Mesodermal cell (in vitro differentiated cells): Measurements from ENCODE around the gene TRDN.

Experiments used
- H3K27ac ChIP-seq: 2 replicates; pipeline ENCODE4 v1.7.0; 2013; ENCODE audit warnings: mild to moderate bottlenecking, low read depth, low read length, moderate library complexity; ENCODE audit not compliant: severe bottlenecking
- H3K36me3 ChIP-seq: 2 replicates; pipeline ENCODE4 v1.7.1; 2013; ENCODE audit warnings: mild to moderate bottlenecking, low read length, moderate library complexity; ENCODE audit not compliant: control insufficient read depth, insufficient read depth
- H3K4me1 ChIP-seq: one replicate; pipeline ENCODE4 v1.7.1; 2013; ENCODE audit warnings: mild to moderate bottlenecking, low read length; ENCODE audit not compliant: insufficient read depth, control insufficient read depth, poor library complexity, severe bottlenecking
- H3K4me3 ChIP-seq: 2 replicates; pipeline ENCODE4 v1.7.0; 2013; ENCODE audit warnings: low read length, control low read depth, mild to moderate bottlenecking; ENCODE audit not compliant: insufficient read depth, poor library complexity, severe bottlenecking; ENCODE audit errors: extremely low read depth
- H3K9me3 ChIP-seq: 2 replicates; pipeline ENCODE4 v1.7.1; 2013; ENCODE audit warnings: mild to moderate bottlenecking, low read length, moderate library complexity; ENCODE audit not compliant: control insufficient read depth
- WGBS, 2 experiments: methylation state at CpG; one replicate each; pipeline ENCODE4 v1.1.5; 2013; ENCODE audit warnings: missing lambda C conversion rate in 2 of 2; ENCODE audit not compliant: insufficient coverage in 2 of 2; 5-methylcytosine and 5-hydroxymethylcytosine counted together

TRDN gene

GRCh38 chr6:123533862-123534648 lies 102.7 kb downstream of the TRDN start:
- 75 to 100% methylated on average over 1 of the region's 2 CpGs for WGBS, 2 experiments
- Histone ChIP-seq H3K36me3 (no peaks in the 10 kb centered on the region), H3K27ac (no peak overlapping the region), H3K9me3 (no peaks in the 10 kb centered on the region), H3K4me3 (no peak overlapping the region), H3K4me1 (no peaks in the 10 kb centered on the region)

GRCh38 chr6:123529843-123530242 lies 106.9 kb downstream of the TRDN start:
- Histone ChIP-seq H3K9me3 (no peaks in the 10 kb centered on the region), H3K4me1 (no peaks in the 10 kb centered on the region), H3K36me3 (no peaks in the 10 kb centered on the region), H3K27ac (no peak overlapping the region), H3K4me3 (no peak overlapping the region)
- WGBS, 2 experiments, result no CpG with 5 or more reads among the region's 1 CpG

- no peak overlapping the region for H3K27ac ChIP-seq
- 83% methylated on average over 1 of the region's 4 CpGs; no CpG with 5 or more reads in 1 of the 2 experiments for WGBS, 2 experiments
Measured at GRCh38 chr6:123529058-123529457, 107.7 kb downstream of the TRDN start.

GRCh38 chr6:123527406-123527805 lies 109.3 kb downstream of the TRDN start:
- Histone ChIP-seq H3K4me1 (no peaks in the 10 kb centered on the region), H3K4me3 (no peak overlapping the region), H3K9me3 (no peaks in the 10 kb centered on the region), H3K36me3 (no peaks in the 10 kb centered on the region), H3K27ac (no peak overlapping the region)
- 100% methylated on average over 1 of the region's 3 CpGs; no CpG with 5 or more reads in 1 of the 2 experiments for WGBS, 2 experiments

More at GRCh38 chr6:123529058-123529457, 107.7 kb downstream of the TRDN start:
- Histone ChIP-seq H3K4me3 (no peak overlapping the region), H3K9me3 (no peaks in the 10 kb centered on the region), H3K4me1 (no peaks in the 10 kb centered on the region), H3K36me3 (no peaks in the 10 kb centered on the region)

- no peak overlapping the region for H3K27ac ChIP-seq
- H3K4me3 ChIP-seq, result no peak overlapping the region
- WGBS, 2 experiments, result 67 to 100% methylated on average over 1 of the region's 2 CpGs
- H3K36me3 ChIP-seq, result no peaks in the 10 kb centered on the region
- no peaks in the 10 kb centered on the region for H3K9me3 ChIP-seq
- no peaks in the 10 kb centered on the region for H3K4me1 ChIP-seq
Measured at GRCh38 chr6:123526128-123526527, 110.6 kb downstream of the TRDN start.

GRCh38 chr6:123524781-123525180 lies 112.0 kb downstream of the TRDN start:
- WGBS, 2 experiments, result no CpG with 5 or more reads among the region's 1 CpG
- no peaks in the 10 kb centered on the region for H3K4me1 ChIP-seq
- H3K9me3 ChIP-seq, result no peaks in the 10 kb centered on the region
- H3K27ac ChIP-seq, result no peak overlapping the region
- no peak overlapping the region for H3K4me3 ChIP-seq
- no peaks in the 10 kb centered on the region for H3K36me3 ChIP-seq

GRCh38 chr6:123520217-123520616 lies 116.5 kb downstream of the TRDN start:
- no peaks in the 10 kb centered on the region for H3K9me3 ChIP-seq
- WGBS, 2 experiments, result 100% methylated on average over 2 to 3 of the region's 3 CpGs
- no peaks in the 10 kb centered on the region for H3K36me3 ChIP-seq
- no peak overlapping the region for H3K4me3 ChIP-seq
- no peak overlapping the region for H3K27ac ChIP-seq
- H3K4me1 ChIP-seq, result no peaks in the 10 kb centered on the region

- Histone ChIP-seq H3K9me3 (no peaks in the 10 kb centered on the region), H3K27ac (no peak overlapping the region), H3K4me3 (no peak overlapping the region), H3K4me1 (no peaks in the 10 kb centered on the region), H3K36me3 (no peaks in the 10 kb centered on the region)
Measured at GRCh38 chr6:123519189-123519505, 117.6 kb downstream of the TRDN start.

- WGBS, 2 experiments, result 80 to 92% methylated on average over 2 of the region's 5 CpGs
- H3K4me3 ChIP-seq, result no peak overlapping the region
- no peaks in the 10 kb centered on the region for H3K4me1 ChIP-seq
- H3K36me3 ChIP-seq, result no peaks in the 10 kb centered on the region
- H3K9me3 ChIP-seq, result no peaks in the 10 kb centered on the region
- no peak overlapping the region for H3K27ac ChIP-seq
Measured at GRCh38 chr6:123518441-123519188, 118.1 kb downstream of the TRDN start.

- WGBS, 2 experiments, result 100% methylated on average over 1 of the region's 2 CpGs; no CpG with 5 or more reads in 1 of the 2 experiments
- H3K9me3 ChIP-seq, result no peaks in the 10 kb centered on the region
Measured at GRCh38 chr6:123515715-123516114, 121.0 kb downstream of the TRDN start.

GRCh38 chr6:123509112-123509511 lies 127.6 kb downstream of the TRDN start:
- no peak overlapping the region for H3K27ac ChIP-seq
- H3K4me1 ChIP-seq, result no peaks in the 10 kb centered on the region
- H3K4me3 ChIP-seq, result no peak overlapping the region
- H3K9me3 ChIP-seq, result no peaks in the 10 kb centered on the region
- WGBS, 2 experiments, result no CpG with 5 or more reads among the region's 1 CpG
- no peaks in the 10 kb centered on the region for H3K36me3 ChIP-seq

More at GRCh38 chr6:123515715-123516114, 121.0 kb downstream of the TRDN start:
- H3K4me1 ChIP-seq, result no peaks in the 10 kb centered on the region
- no peak overlapping the region for H3K4me3 ChIP-seq
- no peak overlapping the region for H3K27ac ChIP-seq
- H3K36me3 ChIP-seq, result no peaks in the 10 kb centered on the region
